Loucy (cell line): ENCODE data around the gene KAT2A.

Experiments used
- H2AFZ ChIP-seq: fragments of 200-600 bp; sonication (generic); 2 replicates; pipeline ENCODE4 v1.6.0; 2016; ENCODE audit warnings: antibody characterized with exemption, mild to moderate bottlenecking, low read length, moderate library complexity
- H3F3A ChIP-seq: fragments of 200-600 bp; 2 replicates; pipeline ENCODE4 v1.6.0; 2016; ENCODE audit warnings: antibody characterized with exemption, low read depth, mild to moderate bottlenecking
- H3K27me3 ChIP-seq: fragments of 200-600 bp; sonication (generic); 2 replicates; pipeline ENCODE4 v1.6.1; 2014; ENCODE audit warnings: low read length, mild to moderate bottlenecking; ENCODE audit not compliant: insufficient read depth, poor library complexity, severe bottlenecking
- H3K36me3 ChIP-seq: fragments of 200-600 bp; sonication (generic); 2 replicates; pipeline ENCODE4 v1.6.1; 2016; ENCODE audit warnings: low read length; ENCODE audit not compliant: insufficient read depth
- H3K4me1 ChIP-seq: fragments of 200-600 bp; sonication (generic); 2 replicates; pipeline ENCODE4 v1.5.1; 2014; ENCODE audit warnings: low read length, mild to moderate bottlenecking; ENCODE audit not compliant: insufficient read depth, poor library complexity, severe bottlenecking
- H3K4me2 ChIP-seq: fragments of 200-600 bp; sonication (generic); 2 replicates; pipeline ENCODE4 v1.6.0; 2014; ENCODE audit warnings: antibody characterized with exemption, low read length, low read depth, mild to moderate bottlenecking; ENCODE audit not compliant: poor library complexity, severe bottlenecking
- H3K4me3 ChIP-seq: fragments of 200-600 bp; sonication (generic); 2 replicates; pipeline ENCODE4 v1.5.1; 2014; ENCODE audit warnings: low read length, mild to moderate bottlenecking, mixed read lengths; ENCODE audit not compliant: poor library complexity, severe bottlenecking
- H3K79me2 ChIP-seq: fragments of 200-600 bp; sonication (generic); 2 replicates; pipeline ENCODE4 v1.6.1; 2014; ENCODE audit warnings: low read length; ENCODE audit not compliant: insufficient read depth
- H3K9ac ChIP-seq: fragments of 200-600 bp; sonication (generic); 2 replicates; pipeline ENCODE4 v1.6.0; 2014; ENCODE audit warnings: mild to moderate bottlenecking, low read depth, low read length, moderate library complexity; ENCODE audit not compliant: poor library complexity, severe bottlenecking
- H3K9me2 ChIP-seq: fragments of 200-600 bp; sonication (generic); replicated peaks from 2 replicates; pipeline ENCODE4 v1.6.1; 2016; ENCODE audit warnings: low read depth, low read length, mixed read lengths
- H3K9me3 ChIP-seq: fragments of 200-600 bp; sonication (generic); 2 replicates; pipeline ENCODE4 v1.6.1; 2014; ENCODE audit warnings: mild to moderate bottlenecking, antibody characterized with exemption, low read length, low read depth; ENCODE audit not compliant: insufficient read depth
- H4K20me1 ChIP-seq: fragments of 200-600 bp; sonication (generic); 2 replicates; pipeline ENCODE4 v1.6.0; 2014; ENCODE audit warnings: antibody characterized with exemption, low read length, mild to moderate bottlenecking; ENCODE audit not compliant: insufficient read depth, poor library complexity, severe bottlenecking
- CTCF ChIP-seq: fragments of 200-600 bp; sonication (generic); conservative IDR thresholded peaks from 2 replicates; pipeline ENCODE4 v1.5.1; 2014; ENCODE audit warnings: mild to moderate bottlenecking, antibody characterized with exemption, low read length
- EZH2phosphoT487 ChIP-seq: fragments of 200-600 bp; IDR thresholded peaks from 2 replicates; pipeline ENCODE4 v1.6.1; 2018; ENCODE audit warnings: antibody characterized with exemption, mild to moderate bottlenecking, moderate library complexity, borderline replicate concordance

Gene KAT2A

GRCh38 chr17:42109086-42109485 lies 12.1 kb downstream of the KAT2A start:
- Histone ChIP-seq H3K4me1 (peaks cover 30% of the 10 kb centered on the region), H3K27me3 (no peaks in the 10 kb centered on the region), H3K9me2 (no peaks in the 10 kb centered on the region), H3K9me3 (no peaks in the 10 kb centered on the region), H3K79me2 (peaks cover 9% of the 10 kb centered on the region; the same call in 1 of the 2 replicates), H3F3A (no peaks in the 10 kb centered on the region), H3K4me2 (no peak overlapping the region), H3K9ac (no peak overlapping the region), H4K20me1 (no peaks in the 10 kb centered on the region), H3K36me3 (no peaks in the 10 kb centered on the region), H3K4me3 (no peak overlapping the region), H2AFZ (no peak overlapping the region)
- TF ChIP-seq CTCF = no peak

GRCh38 chr17:42107597-42108576 lies 13.3 kb downstream of the KAT2A start:
- Histone ChIP-seq H4K20me1 (no peaks in the 10 kb centered on the region), H3K4me2 (no peak overlapping the region), H3K4me3 (no peak overlapping the region), H3K27me3 (no peaks in the 10 kb centered on the region), H3K4me1 (peaks cover 24% of the 10 kb centered on the region), H3K36me3 (no peaks in the 10 kb centered on the region), H3F3A (no peaks in the 10 kb centered on the region), H3K9me3 (no peaks in the 10 kb centered on the region), H3K79me2 (peaks cover 5% of the 10 kb centered on the region; the same call in 1 of the 2 replicates), H3K9me2 (no peaks in the 10 kb centered on the region), H2AFZ (no peak overlapping the region), H3K9ac (no peak overlapping the region)
- TF ChIP-seq EZH2phosphoT487 (no peak), CTCF (no peak)

GRCh38 chr17:42107124-42107523 lies 14.0 kb downstream of the KAT2A start:
- no peaks in the 10 kb centered on the region for H3K9me3 ChIP-seq
- H3K9me2 ChIP-seq = no peaks in the 10 kb centered on the region
- no peaks in the 10 kb centered on the region for H4K20me1 ChIP-seq
- TF ChIP-seq CTCF (no peak), EZH2phosphoT487 (no peak)
- H3K4me2 ChIP-seq = no peak overlapping the region
- no peak overlapping the region for H2AFZ ChIP-seq
- peaks cover 19% of the 10 kb centered on the region for H3K4me1 ChIP-seq
- H3K36me3 ChIP-seq = no peaks in the 10 kb centered on the region
- no peak overlapping the region for H3K9ac ChIP-seq
- no peak overlapping the region for H3K4me3 ChIP-seq
- no peaks in the 10 kb centered on the region for H3F3A ChIP-seq
- H3K27me3 ChIP-seq = no peaks in the 10 kb centered on the region
- peaks cover 3% of the 10 kb centered on the region; the same call in 1 of the 2 replicates for H3K79me2 ChIP-seq
